HepG2 (cell line): Measurements from ENCODE around the gene CDK6. TPM values are rescaled to one million over a fixed set of nuclear protein-coding genes. Genes with fewer than 3 reads are reported as not detected.

ENCODE experiments used
- AGO1 ChIP-seq: fragments of 200-400 bp; formaldehyde crosslinking; IDR thresholded peaks from 2 replicates; pipeline ENCODE4 v1.6.1; 2017; ENCODE audit warnings: mild to moderate bottlenecking, low read depth, low read length, moderate library complexity; ENCODE audit not compliant: poor library complexity, severe bottlenecking
- AKAP8 ChIP-seq: sonication (generic); formaldehyde crosslinking; IDR thresholded peaks from 2 replicates; pipeline ENCODE4 v1.5.1; 2020; ENCODE audit warnings: mild to moderate bottlenecking, missing genetic modification reagents
- HDAC6 ChIP-seq: fragments of 200-600 bp; sonication (generic); IDR thresholded peaks from 2 replicates; pipeline ENCODE4 v1.7.0; 2017; ENCODE audit warnings: mild to moderate bottlenecking, antibody characterized with exemption, low read length, low read depth
- HOXA3 ChIP-seq: sonication (generic); formaldehyde crosslinking; IDR thresholded peaks from 2 replicates; pipeline ENCODE4 v1.5.0; 2020; ENCODE audit warnings: missing genetic modification reagents
- KDM6A ChIP-seq: IDR thresholded peaks from 2 replicates; pipeline ENCODE4 v1.6.1; 2016; ENCODE audit warnings: low read depth
- KLF16 ChIP-seq, 2 experiments: sonication (generic) in 1 of 2; formaldehyde crosslinking in 1 of 2; IDR thresholded peaks; 2 replicates each; pipeline versions ENCODE4 v1.6.1 to v1.8.0; 2016 to 2023; ENCODE audit warnings: missing genetic modification reagents in 2 of 2, missing compliant biosample characterization in 1 of 2
- MED8 ChIP-seq: sonication (generic); formaldehyde crosslinking; IDR thresholded peaks from 2 replicates; pipeline ENCODE4 v1.8.1; 2023; ENCODE audit warnings: mild to moderate bottlenecking, missing genetic modification reagents; ENCODE audit not compliant: insufficient replicate concordance
- MTF2 ChIP-seq: sonication (generic); formaldehyde crosslinking; IDR thresholded peaks from 2 replicates; pipeline ENCODE4 v1.5.0; 2020; ENCODE audit warnings: missing genetic modification reagents, borderline replicate concordance
- NFKBIZ ChIP-seq: IDR thresholded peaks from 2 replicates; pipeline ENCODE4 v1.6.1; 2018; ENCODE audit warnings: missing genetic modification reagents, missing compliant biosample characterization
- NONO ChIP-seq, 2 experiments: fragments of 450-650 bp in 1 of 2; sonication (generic) in 1 of 2; formaldehyde crosslinking in 1 of 2; IDR thresholded peaks in 1 of 2; conservative IDR thresholded peaks in 1 of 2; 2 replicates each; pipeline versions ENCODE4 v1.6.1 to v1.8.0; 2017 to 2022; ENCODE audit warnings: mild to moderate bottlenecking in 1 of 2, missing genetic modification reagents in 1 of 2, moderate library complexity in 1 of 2
- PAF1 ChIP-seq: IDR thresholded peaks from 2 replicates; pipeline ENCODE4 v1.6.1; 2016; ENCODE audit warnings: missing genetic modification reagents, missing compliant biosample characterization
- PCBP1 ChIP-seq: fragments of 200-400 bp; formaldehyde crosslinking; IDR thresholded peaks from 2 replicates; pipeline ENCODE4 v1.6.1; 2017; ENCODE audit warnings: mild to moderate bottlenecking, low read depth, low read length, borderline replicate concordance
- PRPF4 ChIP-seq: fragments of 200-400 bp; formaldehyde crosslinking; IDR thresholded peaks from 2 replicates; pipeline ENCODE4 v1.6.1; 2016; ENCODE audit warnings: low read length, low read depth; ENCODE audit not compliant: poor library complexity, severe bottlenecking
- SUZ12 ChIP-seq: fragments of 150-350 bp; IDR thresholded peaks from 2 replicates; pipeline ENCODE4 v1.6.1; 2014; ENCODE audit warnings: low read depth, low read length
- YEATS4 ChIP-seq: sonication (generic); formaldehyde crosslinking; IDR thresholded peaks from 2 replicates; pipeline ENCODE4 v1.4.0; 2020; ENCODE audit warnings: missing genetic modification reagents, borderline replicate concordance
- ZBTB7A ChIP-seq: sonication (generic); formaldehyde crosslinking; IDR thresholded peaks from 2 replicates; pipeline ENCODE4 v1.8.0; 2022; ENCODE audit warnings: mild to moderate bottlenecking, missing genetic modification reagents
- ZBTB7B ChIP-seq: sonication (generic); formaldehyde crosslinking; IDR thresholded peaks from 2 replicates; pipeline ENCODE4 v1.4.0; 2020; ENCODE audit warnings: missing genetic modification reagents
- ZNF232 ChIP-seq: sonication (generic); formaldehyde crosslinking; IDR thresholded peaks from 2 replicates; pipeline ENCODE4 v1.4.0; 2020; ENCODE audit warnings: missing genetic modification reagents, borderline replicate concordance
- ZNF501 ChIP-seq: sonication (generic); formaldehyde crosslinking; IDR thresholded peaks from 2 replicates; pipeline ENCODE4 v1.5.1; 2020; ENCODE audit warnings: mild to moderate bottlenecking, moderate library complexity, missing genetic modification reagents
- ZNF557 ChIP-seq: sonication (generic); formaldehyde crosslinking; IDR thresholded peaks from 2 replicates; pipeline ENCODE4 v1.4.0; 2020; ENCODE audit warnings: missing genetic modification reagents
- ZNF773 ChIP-seq: sonication (generic); formaldehyde crosslinking; IDR thresholded peaks from 2 replicates; pipeline ENCODE4 v1.4.0; 2020; ENCODE audit warnings: missing genetic modification reagents, borderline replicate concordance
- polyA plus RNA-seq, 8 experiments: library from polyadenylated mRNA; depleted of rRNA in 3 of 8; stranded (reverse) in 7 of 8; unstranded in 1 of 8; fragments of >200 nt; fragmentation: Illumina TruSeq in 4 of 8; extraction: Trizol in 4 of 8; gene quantifications; 2 replicates each; pipeline versions ENCODE4 v1.2.1 to v1.2.3, GENCODE V29; 2011 to 2016; ENCODE audit warnings: low read depth in 4 of 8, missing spikeins in 1 of 8, mixed read lengths in 1 of 8; ENCODE audit not compliant: insufficient read depth in 1 of 8
- total RNA-seq, 5 experiments: library from RNA; depleted of rRNA; stranded (reverse); fragments of >200 nt; fragmentation: Illumina TruSeq; extraction: Trizol; gene quantifications; 2 replicates each; pipeline ENCODE4 v1.2.3, GENCODE V29; 2016; ENCODE audit warnings: low read depth in 1 of 5
- TF ChIP-seq, protein P1 (sequence below): sonication (generic); formaldehyde crosslinking; IDR thresholded peaks from 2 replicates; pipeline ENCODE4 v1.5.0; 2020; ENCODE audit warnings: mild to moderate bottlenecking, missing genetic modification reagents
- TF ChIP-seq, protein P2 (sequence below), 2 experiments: IDR thresholded peaks; 2 replicates each; pipeline ENCODE4 v1.6.1; 2011 to 2012; ENCODE audit warnings: low read length in 2 of 2, borderline replicate concordance in 1 of 2, low read depth in 1 of 2, mild to moderate bottlenecking in 1 of 2, moderate library complexity in 1 of 2
- TF ChIP-seq, protein P3 (sequence below): sonication (generic); formaldehyde crosslinking; IDR thresholded peaks from 2 replicates; pipeline ENCODE4 v1.8.1; 2023; ENCODE audit warnings: missing genetic modification reagents, mild to moderate bottlenecking, borderline replicate concordance

CDK6 gene
- total and polyA plus RNA-seq, 2 of the 13 experiments (the other 11 are each of a cell fraction or from before 2014, with no cell fraction given), result 34.6 to 90.8 TPM

DNA sequence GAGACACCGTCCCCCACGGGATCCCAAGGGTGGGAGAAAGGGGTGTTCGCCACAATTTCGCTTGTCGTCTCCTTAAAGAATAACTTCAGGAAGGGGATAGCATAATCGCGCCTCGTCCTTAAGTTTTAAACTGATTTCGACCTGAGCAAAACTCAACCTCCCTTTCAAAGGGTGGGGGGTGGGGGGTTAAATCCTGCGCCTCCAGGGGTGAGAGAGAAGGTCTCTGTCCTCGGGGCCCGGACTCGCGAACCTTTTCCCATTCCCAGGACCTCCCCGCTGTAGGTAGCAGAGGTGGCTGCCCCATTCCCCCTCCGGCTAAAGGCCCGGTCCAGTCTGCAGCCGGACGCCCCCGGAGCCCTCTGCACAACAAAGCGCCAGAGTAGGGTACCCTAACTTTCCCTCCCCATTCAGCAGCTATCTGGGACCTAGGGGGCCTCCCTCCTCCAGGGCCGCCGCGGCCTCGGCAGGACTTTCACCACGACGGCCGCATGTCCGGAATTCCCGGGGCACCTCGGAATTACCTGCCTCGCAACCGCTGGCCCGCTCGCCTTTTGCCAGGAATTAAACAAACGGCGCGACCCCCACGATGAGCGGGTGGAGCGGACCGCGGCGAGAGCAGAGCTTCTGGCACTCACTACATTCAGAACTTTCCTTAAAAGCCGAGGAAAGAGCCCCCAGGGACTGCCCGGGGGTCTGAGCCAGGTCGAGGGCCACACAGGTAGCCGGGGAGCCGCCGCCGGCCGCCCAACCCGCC, 1.7 kb downstream of the CDK6 start (continued):
- TF ChIP-seq HDAC6 (no peak), HOXA3 (CRISPR knock-in tag) (peak; percentile 50; the same call in 1 of the 2 replicates), NONO (IDR thresholded peaks at IDR 0.05) (no peak), NONO (CRISPR knock-in tag; conservative IDR thresholded peaks at IDR 0.05) (no peak), PRPF4 (no peak), KDM6A (no peak), MED8 (CRISPR knock-in tag) (peak; percentile 22), ZNF501 (CRISPR knock-in tag) (no peak), MTF2 (no peak), ZBTB7A (no peak), PAF1 (CRISPR knock-in tag) (peak; percentile 60; the same call in 1 of the 2 replicates), AGO1 (peak; percentile 64), ZNF773 (no peak), ZNF557 (CRISPR knock-in tag) (no peak), PCBP1 (0 out of 2 replicates have a peak, but pooled peaks have one; percentile 78), KLF16 (CRISPR knock-in tag; IDR thresholded peaks at IDR 0.05) (peak in 1 of 2 experiments; percentile 15; a peak in 1 of 4 replicates), ZNF232 (CRISPR knock-in tag) (0 out of 2 replicates have a peak, but pooled peaks have one; percentile 51), ZBTB7B (CRISPR knock-in tag) (peak; percentile 47; the same call in 1 of the 2 replicates), NFKBIZ (CRISPR knock-in tag) (0 out of 2 replicates have a peak, but pooled peaks have one; percentile 6), SUZ12 (no peak), AKAP8 (CRISPR knock-in tag) (0 out of 2 replicates have a peak, but pooled peaks have one; percentile 38), YEATS4 (CRISPR knock-in tag) (no peak)
- TF ChIP-seq, protein P1, sequence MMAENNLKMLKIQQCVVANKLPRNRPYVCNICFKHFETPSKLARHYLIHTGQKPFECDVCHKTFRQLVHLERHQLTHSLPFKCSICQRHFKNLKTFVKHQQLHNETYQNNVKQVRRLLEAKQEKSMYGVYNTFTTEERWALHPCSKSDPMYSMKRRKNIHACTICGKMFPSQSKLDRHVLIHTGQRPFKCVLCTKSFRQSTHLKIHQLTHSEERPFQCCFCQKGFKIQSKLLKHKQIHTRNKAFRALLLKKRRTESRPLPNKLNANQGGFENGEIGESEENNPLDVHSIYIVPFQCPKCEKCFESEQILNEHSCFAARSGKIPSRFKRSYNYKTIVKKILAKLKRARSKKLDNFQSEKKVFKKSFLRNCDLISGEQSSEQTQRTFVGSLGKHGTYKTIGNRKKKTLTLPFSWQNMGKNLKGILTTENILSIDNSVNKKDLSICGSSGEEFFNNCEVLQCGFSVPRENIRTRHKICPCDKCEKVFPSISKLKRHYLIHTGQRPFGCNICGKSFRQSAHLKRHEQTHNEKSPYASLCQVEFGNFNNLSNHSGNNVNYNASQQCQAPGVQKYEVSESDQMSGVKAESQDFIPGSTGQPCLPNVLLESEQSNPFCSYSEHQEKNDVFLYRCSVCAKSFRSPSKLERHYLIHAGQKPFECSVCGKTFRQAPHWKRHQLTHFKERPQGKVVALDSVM (CRISPR knock-in tag), result no peak
- TF ChIP-seq, protein P2, sequence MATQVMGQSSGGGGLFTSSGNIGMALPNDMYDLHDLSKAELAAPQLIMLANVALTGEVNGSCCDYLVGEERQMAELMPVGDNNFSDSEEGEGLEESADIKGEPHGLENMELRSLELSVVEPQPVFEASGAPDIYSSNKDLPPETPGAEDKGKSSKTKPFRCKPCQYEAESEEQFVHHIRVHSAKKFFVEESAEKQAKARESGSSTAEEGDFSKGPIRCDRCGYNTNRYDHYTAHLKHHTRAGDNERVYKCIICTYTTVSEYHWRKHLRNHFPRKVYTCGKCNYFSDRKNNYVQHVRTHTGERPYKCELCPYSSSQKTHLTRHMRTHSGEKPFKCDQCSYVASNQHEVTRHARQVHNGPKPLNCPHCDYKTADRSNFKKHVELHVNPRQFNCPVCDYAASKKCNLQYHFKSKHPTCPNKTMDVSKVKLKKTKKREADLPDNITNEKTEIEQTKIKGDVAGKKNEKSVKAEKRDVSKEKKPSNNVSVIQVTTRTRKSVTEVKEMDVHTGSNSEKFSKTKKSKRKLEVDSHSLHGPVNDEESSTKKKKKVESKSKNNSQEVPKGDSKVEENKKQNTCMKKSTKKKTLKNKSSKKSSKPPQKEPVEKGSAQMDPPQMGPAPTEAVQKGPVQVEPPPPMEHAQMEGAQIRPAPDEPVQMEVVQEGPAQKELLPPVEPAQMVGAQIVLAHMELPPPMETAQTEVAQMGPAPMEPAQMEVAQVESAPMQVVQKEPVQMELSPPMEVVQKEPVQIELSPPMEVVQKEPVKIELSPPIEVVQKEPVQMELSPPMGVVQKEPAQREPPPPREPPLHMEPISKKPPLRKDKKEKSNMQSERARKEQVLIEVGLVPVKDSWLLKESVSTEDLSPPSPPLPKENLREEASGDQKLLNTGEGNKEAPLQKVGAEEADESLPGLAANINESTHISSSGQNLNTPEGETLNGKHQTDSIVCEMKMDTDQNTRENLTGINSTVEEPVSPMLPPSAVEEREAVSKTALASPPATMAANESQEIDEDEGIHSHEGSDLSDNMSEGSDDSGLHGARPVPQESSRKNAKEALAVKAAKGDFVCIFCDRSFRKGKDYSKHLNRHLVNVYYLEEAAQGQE (IDR thresholded peaks at IDR 0.05; ENCODE audit: borderline replicate concordance in 1 of 2, low read depth in 1 of 2, low read length in 2 of 2), result no peak
- TF ChIP-seq, protein P3, sequence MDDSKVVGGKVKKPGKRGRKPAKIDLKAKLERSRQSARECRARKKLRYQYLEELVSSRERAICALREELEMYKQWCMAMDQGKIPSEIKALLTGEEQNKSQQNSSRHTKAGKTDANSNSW, result no peak
